IPS-15b (cell line): ENCODE measurements around the gene ADA.
"Not testable (repeated sequence)": the region's sequence is repeated elsewhere in the genome, so short reads cannot be mapped to it uniquely, and the experiment has no call there.

Source experiments
- H3K27me3 ChIP-seq: one replicate; pipeline ENCODE4 v1.6.1; 2013; ENCODE audit warnings: low read length; ENCODE audit not compliant: control insufficient read depth, insufficient read depth
- H3K36me3 ChIP-seq: one replicate; pipeline ENCODE4 v1.6.1; 2013; ENCODE audit warnings: low read length; ENCODE audit not compliant: control insufficient read depth, insufficient read depth
- H3K4me1 ChIP-seq: one replicate; pipeline ENCODE4 v1.6.1; 2013; ENCODE audit warnings: mild to moderate bottlenecking, low read length; ENCODE audit not compliant: control insufficient read depth, insufficient read depth
- H3K4me3 ChIP-seq: one replicate; pipeline ENCODE4 v1.5.1; 2013; ENCODE audit warnings: low read depth, low read length
- H3K9ac ChIP-seq: one replicate; pipeline ENCODE4 v1.6.1; 2013; ENCODE audit warnings: low read depth, mild to moderate bottlenecking, low read length
- H3K9me3 ChIP-seq: one replicate; pipeline ENCODE4 v1.6.1; 2013; ENCODE audit warnings: mild to moderate bottlenecking, low read length; ENCODE audit not compliant: control insufficient read depth, insufficient read depth

ADA gene

DNA sequence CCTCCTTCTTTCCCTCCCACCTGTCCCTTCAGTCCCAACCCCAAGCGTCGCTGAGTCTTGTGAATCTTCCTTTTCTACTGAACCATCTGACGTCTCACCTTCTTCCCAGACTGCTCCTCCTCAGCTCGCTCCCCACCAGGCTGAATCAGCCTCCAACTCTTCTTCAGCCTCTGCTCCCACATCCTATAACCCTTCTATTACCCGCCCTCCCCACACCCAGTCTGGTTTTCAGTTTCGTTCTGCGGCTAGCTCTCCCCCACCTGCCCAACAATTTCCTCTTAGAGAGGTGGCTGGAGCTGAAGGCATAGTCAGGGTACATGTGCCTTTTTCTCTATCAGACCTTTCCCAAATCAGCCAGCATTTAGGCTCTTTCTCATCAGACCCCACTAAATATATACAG is 20.0 kb upstream of the ADA start:
- H3K9me3 ChIP-seq, H3K36me3 ChIP-seq, H3K9ac ChIP-seq, H3K4me3 ChIP-seq, H3K27me3 ChIP-seq, H3K4me1 ChIP-seq: not testable (repeated sequence)

DNA sequence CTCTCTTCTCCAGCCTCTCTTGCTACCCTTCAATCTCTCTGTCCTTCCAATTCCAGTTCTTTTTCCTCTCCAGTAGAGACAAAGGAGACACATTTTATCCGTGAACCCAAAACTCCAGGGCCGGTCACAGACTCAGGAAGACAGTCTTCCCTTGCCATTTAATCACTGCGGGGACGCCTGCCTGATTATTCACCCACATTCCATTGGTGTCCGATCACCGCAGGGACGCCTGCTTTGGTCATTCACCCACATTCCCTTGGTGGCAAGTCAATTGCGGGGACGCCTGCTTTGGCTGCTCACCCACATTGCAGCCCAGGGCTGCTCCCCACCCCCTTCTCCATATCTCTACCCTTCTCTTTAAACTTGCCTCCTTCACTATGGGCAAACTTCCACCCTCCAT is 19.4 kb upstream of the ADA start:
- not testable (repeated sequence) for H3K9me3 ChIP-seq, H3K27me3 ChIP-seq, H3K4me1 ChIP-seq, H3K4me3 ChIP-seq, H3K9ac ChIP-seq, H3K36me3 ChIP-seq

DNA sequence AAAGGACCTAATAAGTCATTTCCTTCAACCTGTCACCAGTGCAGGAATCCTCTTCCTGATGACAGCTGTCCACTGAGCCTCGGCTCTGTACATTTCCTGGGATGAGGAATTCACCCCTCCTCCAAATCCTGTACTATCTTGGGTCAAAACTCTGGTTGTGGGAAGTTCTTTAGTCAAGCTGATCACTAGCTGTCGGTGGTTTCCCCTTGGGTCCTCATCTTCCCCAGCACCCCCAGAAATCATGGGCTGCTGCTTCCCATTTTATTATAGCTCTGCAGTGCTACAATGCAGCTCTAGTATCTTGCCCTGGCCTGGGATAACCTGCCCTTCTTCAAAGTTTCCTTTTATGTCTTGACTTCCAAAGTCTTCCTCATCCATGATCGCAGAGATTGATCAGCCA is 14.6 kb upstream of the ADA start:
- H3K9ac ChIP-seq, result no peak overlapping the region
- no peaks in the 10 kb centered on the region for H3K36me3 ChIP-seq
- no peaks in the 10 kb centered on the region for H3K27me3 ChIP-seq
- H3K4me3 ChIP-seq, result no peak overlapping the region
- no peaks in the 10 kb centered on the region for H3K9me3 ChIP-seq
- H3K4me1 ChIP-seq, result no peaks in the 10 kb centered on the region

DNA sequence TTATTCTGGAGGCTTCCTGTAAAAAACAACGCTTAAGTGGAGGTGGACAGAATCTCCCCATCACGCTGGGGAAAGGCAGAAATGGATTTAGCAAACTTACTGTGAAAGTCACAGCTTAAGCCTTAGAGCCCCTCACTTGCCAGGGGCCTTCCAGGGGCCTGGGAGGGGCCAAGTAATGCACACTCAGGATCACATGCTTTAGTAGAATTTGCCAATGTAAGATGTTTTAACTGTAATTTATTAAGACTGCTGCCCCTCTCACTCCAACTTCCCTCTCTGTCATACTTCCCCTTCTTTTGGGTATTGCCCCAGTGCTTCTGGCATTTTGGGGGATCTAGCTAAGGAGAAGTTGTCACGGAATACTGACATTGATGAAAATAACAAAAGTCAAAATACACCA is 12.6 kb upstream of the ADA start:
- H3K27me3 ChIP-seq, result no peaks in the 10 kb centered on the region
- no peak overlapping the region for H3K4me3 ChIP-seq
- H3K9me3 ChIP-seq, result no peaks in the 10 kb centered on the region
- H3K36me3 ChIP-seq, result no peaks in the 10 kb centered on the region
- no peak overlapping the region for H3K9ac ChIP-seq
- H3K4me1 ChIP-seq, result no peaks in the 10 kb centered on the region

DNA sequence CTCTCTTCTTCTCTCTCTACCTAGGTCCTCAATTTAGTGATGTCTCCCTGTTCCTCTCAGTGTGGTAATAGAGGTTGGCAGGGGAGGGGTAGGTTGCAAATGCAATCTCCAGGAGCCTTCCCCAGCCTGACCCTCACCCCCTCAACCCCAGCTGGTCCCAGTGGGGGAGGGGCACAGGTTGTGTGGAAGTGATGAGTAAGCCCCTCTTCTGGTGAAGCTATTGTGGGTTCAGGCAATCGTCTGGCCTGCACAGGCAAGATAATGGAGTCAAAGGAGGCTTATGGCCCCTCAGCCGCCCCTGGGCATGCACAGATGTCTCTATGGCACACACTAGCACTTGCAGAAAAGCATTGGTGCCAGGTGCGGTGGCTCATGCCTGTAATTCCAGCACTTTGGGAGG is 10.8 kb upstream of the ADA start:
- Histone ChIP-seq H3K4me1 (no peaks in the 10 kb centered on the region), H3K36me3 (no peaks in the 10 kb centered on the region), H3K9me3 (no peaks in the 10 kb centered on the region), H3K9ac (no peak overlapping the region), H3K27me3 (peaks cover 2% of the 10 kb centered on the region), H3K4me3 (no peak overlapping the region)

DNA sequence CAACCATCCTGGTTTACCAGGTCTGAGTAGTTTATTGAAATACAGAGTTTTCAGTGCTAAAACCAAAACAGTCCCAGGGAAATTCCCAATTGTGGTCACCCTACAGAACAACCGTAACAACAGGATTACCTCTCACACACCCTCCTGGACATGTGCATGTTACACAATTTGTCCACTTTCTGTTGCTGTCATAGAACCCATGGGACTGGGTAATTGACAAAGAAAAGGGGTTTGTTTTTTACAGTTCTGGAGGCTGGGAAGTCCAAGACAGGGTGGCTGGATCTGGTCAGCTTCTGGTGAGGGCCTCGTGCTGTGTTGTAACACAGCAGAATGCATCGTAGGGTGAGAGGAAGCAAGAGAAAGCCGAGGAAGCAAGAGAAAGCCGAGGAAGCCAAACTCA is 9.1 kb upstream of the ADA start:
- no peak overlapping the region for H3K9ac ChIP-seq
- no peaks in the 10 kb centered on the region for H3K36me3 ChIP-seq
- no peaks in the 10 kb centered on the region for H3K4me1 ChIP-seq
- peaks cover 2% of the 10 kb centered on the region for H3K27me3 ChIP-seq
- H3K9me3 ChIP-seq, result no peaks in the 10 kb centered on the region
- H3K4me3 ChIP-seq, result no peak overlapping the region

DNA sequence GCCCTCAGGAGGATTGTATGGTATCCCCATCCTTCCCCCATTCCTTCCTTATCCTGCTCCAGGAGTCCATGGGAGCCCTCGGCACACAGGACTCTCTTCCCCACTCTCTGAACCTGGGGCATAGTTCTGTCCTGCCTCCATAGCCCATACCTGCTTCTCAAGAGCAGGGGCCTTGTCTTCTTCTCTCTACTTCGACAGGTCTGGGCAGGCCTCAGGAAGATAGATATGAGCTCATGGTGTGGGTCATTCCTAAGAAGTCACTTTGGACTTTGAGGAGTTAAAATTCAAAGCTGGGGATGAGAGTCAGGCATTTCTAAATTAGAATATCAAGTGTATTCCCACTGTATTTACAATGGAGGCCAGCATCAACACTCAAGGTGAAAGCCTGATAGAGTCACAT is 8.4 kb upstream of the ADA start:
- Histone ChIP-seq H3K4me1 (no peaks in the 10 kb centered on the region), H3K9ac (no peak overlapping the region), H3K9me3 (no peaks in the 10 kb centered on the region), H3K27me3 (peaks cover 2% of the 10 kb centered on the region), H3K36me3 (no peaks in the 10 kb centered on the region), H3K4me3 (no peak overlapping the region)

DNA sequence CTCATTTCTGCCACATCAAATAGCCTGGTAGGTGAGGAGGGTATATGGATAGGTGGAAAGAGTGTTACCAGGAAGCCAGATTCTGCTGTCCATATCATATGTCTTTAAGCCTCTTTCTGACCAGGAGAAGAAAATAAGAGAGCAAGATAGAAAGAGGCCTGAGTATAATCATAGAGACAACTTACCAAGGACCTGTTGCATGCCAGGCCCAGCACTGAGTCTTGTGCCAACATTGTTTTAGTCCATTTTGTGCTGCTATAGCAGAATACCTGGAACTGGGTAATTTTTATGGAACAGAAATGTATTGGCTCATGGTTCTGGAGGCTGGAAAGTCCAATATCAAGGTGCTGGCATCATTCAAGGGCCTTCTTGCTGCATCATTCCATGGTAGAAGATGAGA is 7.3 kb upstream of the ADA start:
- H3K4me3 ChIP-seq, result no peak overlapping the region
- no peaks in the 10 kb centered on the region for H3K36me3 ChIP-seq
- H3K4me1 ChIP-seq, result no peaks in the 10 kb centered on the region
- H3K27me3 ChIP-seq, result peaks cover 2% of the 10 kb centered on the region
- H3K9me3 ChIP-seq, result no peaks in the 10 kb centered on the region
- no peak overlapping the region for H3K9ac ChIP-seq

DNA sequence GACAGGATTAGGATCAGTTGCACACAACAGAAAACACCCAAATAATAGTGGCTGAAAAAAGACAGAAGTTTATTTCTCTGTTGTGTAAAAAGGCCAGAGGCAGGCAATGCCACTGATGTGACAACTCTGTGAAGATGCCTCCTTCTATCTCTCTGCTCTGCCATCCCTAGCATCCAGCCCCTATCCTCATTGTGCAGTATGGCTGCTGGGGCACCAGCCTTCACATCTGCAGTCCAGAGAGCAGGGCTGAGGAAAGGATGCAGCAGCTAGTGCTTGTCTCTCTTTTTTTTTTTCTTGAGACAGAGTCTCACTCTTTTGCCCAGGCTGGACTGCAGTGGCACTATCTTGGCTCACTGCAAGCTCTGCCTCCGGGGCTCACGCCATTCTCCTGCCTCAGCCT is 6.4 kb upstream of the ADA start:
- no peak overlapping the region for H3K9ac ChIP-seq
- H3K4me3 ChIP-seq, result no peak overlapping the region
- no peaks in the 10 kb centered on the region for H3K9me3 ChIP-seq
- H3K36me3 ChIP-seq, result no peaks in the 10 kb centered on the region
- no peaks in the 10 kb centered on the region for H3K4me1 ChIP-seq
- H3K27me3 ChIP-seq, result peaks cover 10% of the 10 kb centered on the region

DNA sequence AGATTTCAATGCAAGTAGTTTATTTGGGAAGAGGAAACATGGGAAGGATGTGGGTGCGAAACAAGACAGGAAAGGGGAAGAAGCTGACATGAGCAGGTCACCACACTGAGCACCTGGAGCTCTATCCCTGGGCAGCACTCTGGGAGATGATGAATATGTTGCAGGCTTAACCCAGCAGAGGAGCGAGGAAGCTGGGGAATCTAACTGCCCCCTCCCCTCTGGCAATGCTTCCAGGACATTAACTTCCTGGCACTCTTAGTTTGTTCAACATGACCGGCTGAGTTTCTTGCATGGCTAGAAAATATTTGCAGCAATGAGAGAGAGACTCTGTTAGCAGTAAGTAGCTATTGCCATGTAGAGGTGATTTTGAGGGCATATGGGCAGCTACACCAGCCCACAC is 4.9 kb upstream of the ADA start:
- Histone ChIP-seq H3K27me3 (peaks cover 18% of the 10 kb centered on the region), H3K4me3 (no peak overlapping the region), H3K36me3 (no peaks in the 10 kb centered on the region), H3K9ac (no peak overlapping the region), H3K4me1 (peaks cover 2% of the 10 kb centered on the region), H3K9me3 (no peaks in the 10 kb centered on the region)

DNA sequence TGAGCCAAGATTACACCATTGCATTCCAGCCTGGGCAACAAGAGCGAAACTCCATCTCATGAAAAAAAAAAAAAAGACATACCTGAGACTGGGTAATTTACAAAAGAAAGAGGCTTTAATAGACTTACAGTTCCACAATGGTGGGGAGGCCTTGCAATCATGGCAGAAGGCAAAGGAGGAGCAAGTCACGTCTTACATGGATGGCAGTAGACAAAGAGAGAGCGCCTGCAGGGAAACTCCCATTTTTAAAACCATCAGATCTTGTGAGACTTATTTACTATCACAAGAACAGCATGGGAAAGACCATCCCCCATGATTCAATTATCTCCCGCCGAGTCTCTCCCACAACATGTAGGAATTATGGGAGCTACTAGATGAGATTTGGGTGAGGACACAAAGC is 2.7 kb upstream of the ADA start:
- not testable (repeated sequence) for H3K4me1 ChIP-seq, H3K9ac ChIP-seq, H3K36me3 ChIP-seq, H3K4me3 ChIP-seq, H3K9me3 ChIP-seq
- H3K27me3 ChIP-seq, result peaks cover 28% of the 10 kb centered on the region

DNA sequence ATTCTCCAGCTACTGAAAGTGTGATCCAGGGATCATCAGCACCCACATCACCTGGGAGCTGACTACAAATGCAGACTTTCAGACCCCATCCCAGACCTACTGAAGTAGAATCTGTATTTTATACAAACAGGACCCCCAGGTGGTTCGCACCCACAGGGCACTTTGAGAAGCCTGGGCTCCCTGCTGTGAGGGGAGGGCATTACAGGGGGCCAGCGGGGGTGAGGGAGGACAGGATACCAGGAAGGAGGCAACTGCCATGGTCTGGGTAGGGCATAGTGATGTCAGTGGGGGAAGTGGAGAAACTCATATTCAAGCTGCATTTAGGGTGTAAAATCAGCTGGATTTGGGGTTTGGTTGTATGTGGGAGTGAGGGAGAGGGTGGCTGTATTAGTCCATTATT is 2.0 kb upstream of the ADA start:
- no peaks in the 10 kb centered on the region for H3K36me3 ChIP-seq
- no peak overlapping the region for H3K4me3 ChIP-seq
- peaks cover 2% of the 10 kb centered on the region for H3K4me1 ChIP-seq
- H3K9ac ChIP-seq, result no peak overlapping the region
- no peaks in the 10 kb centered on the region for H3K9me3 ChIP-seq
- H3K27me3 ChIP-seq, result peaks cover 26% of the 10 kb centered on the region

DNA sequence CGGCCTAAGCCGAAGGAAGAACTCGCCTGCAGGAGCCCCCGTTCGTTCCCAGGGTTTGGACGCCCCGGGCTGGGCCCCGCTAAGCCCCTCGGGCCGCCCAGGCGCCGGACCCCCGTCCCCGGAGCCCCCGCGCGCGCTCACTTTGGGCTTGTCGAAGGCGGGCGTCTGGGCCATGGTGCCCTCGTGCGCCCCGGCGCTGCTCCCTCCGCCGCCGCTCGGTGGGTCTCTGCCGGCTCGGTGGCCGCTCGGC is 140 bp downstream of the ADA start:
- peaks cover 2% of the 10 kb centered on the region for H3K4me1 ChIP-seq
- H3K27me3 ChIP-seq, result peaks cover 26% of the 10 kb centered on the region
- no peaks in the 10 kb centered on the region for H3K36me3 ChIP-seq
- H3K4me3 ChIP-seq, result peak overlapping the region; percentile 53
- H3K9ac ChIP-seq, result no peak overlapping the region
- H3K9me3 ChIP-seq, result no peaks in the 10 kb centered on the region
